CD14-positive monocyte (primary cell): ENCODE measurements around the gene RAP2A. TPM values are rescaled to one million over a fixed set of nuclear protein-coding genes. Genes with fewer than 3 reads are reported as not detected.

Experiments
- DNase-seq, 3 donors: peaks; one replicate each; pipeline ENCODE4 v3.0.0-alpha.2; 2011 to 2022
- H2AFZ ChIP-seq: 2 replicates; pipeline ENCODE4 v1.6.0; 2012; ENCODE audit warnings: mild to moderate bottlenecking, low read depth, low read length, inconsistent platforms; ENCODE audit not compliant: insufficient read depth, poor library complexity, severe bottlenecking
- H3K27ac ChIP-seq, 2 donors: 1 replicate in 1 of 2; 2 replicates in 1 of 2; pipeline ENCODE4 v1.5.1; 2012 to 2013; ENCODE audit warnings: low read length in 2 of 2, control low read depth in 1 of 2, inconsistent platforms in 1 of 2, low read depth in 1 of 2, mild to moderate bottlenecking in 1 of 2
- H3K27me3 ChIP-seq, 2 donors: one replicate each; pipeline versions ENCODE4 v1.6.0 to v1.6.1; 2011 to 2013; ENCODE audit warnings: low read length in 2 of 2; ENCODE audit not compliant: control insufficient read depth in 2 of 2, insufficient read depth in 2 of 2
- H3K36me3 ChIP-seq, 2 donors: replicated peaks in 1 of 2; 1 replicate in 1 of 2; 2 replicates in 1 of 2; pipeline versions ENCODE4 v1.5.1 to v1.6.1; 2012 to 2013; ENCODE audit warnings: low read length in 2 of 2, control low read depth in 1 of 2, inconsistent platforms in 1 of 2, mild to moderate bottlenecking in 1 of 2; ENCODE audit not compliant: insufficient read depth in 2 of 2, control insufficient read depth in 1 of 2
- H3K4me1 ChIP-seq, 2 donors: 1 replicate in 1 of 2; 2 replicates in 1 of 2; pipeline versions ENCODE4 v1.5.1 to v1.6.1; 2012 to 2013; ENCODE audit warnings: low read length in 2 of 2, control low read depth in 1 of 2, inconsistent platforms in 1 of 2, mild to moderate bottlenecking in 1 of 2, moderate library complexity in 1 of 2; ENCODE audit not compliant: insufficient read depth in 2 of 2, control insufficient read depth in 1 of 2
- H3K4me2 ChIP-seq: replicated peaks from 2 replicates; pipeline ENCODE3; 2012; ENCODE audit warnings: low read length, moderate library complexity, mild to moderate bottlenecking; ENCODE audit not compliant: poor library complexity, severe bottlenecking; ENCODE audit errors: extremely low read depth
- H3K4me3 ChIP-seq, 3 experiments: fragments of 200-600 bp in 1 of 3; sonication (generic) in 1 of 3; replicated peaks in 1 of 3; 1 replicate in 2 of 3; 2 replicates in 1 of 3; pipeline ENCODE4 v1.5.1; 2011 to 2013; ENCODE audit warnings: low read length in 3 of 3, mild to moderate bottlenecking in 3 of 3, control low read depth in 2 of 3, low read depth in 2 of 3, inconsistent platforms in 1 of 3, moderate library complexity in 1 of 3
- H3K79me2 ChIP-seq: 2 replicates; pipeline ENCODE4 v1.6.0; 2012; ENCODE audit warnings: mild to moderate bottlenecking, control low read depth, inconsistent platforms, low read length, moderate library complexity; ENCODE audit not compliant: insufficient read depth
- H3K9ac ChIP-seq: 2 replicates; pipeline ENCODE4 v1.6.0; 2017; ENCODE audit warnings: low read length, mild to moderate bottlenecking; ENCODE audit not compliant: insufficient read depth, poor library complexity, severe bottlenecking
- H3K9me3 ChIP-seq, 2 donors: replicated peaks in 1 of 2; 1 replicate in 1 of 2; 2 replicates in 1 of 2; pipeline versions ENCODE4 v1.5.1 to v1.6.1; 2012 to 2013; ENCODE audit warnings: low read length in 2 of 2, control low read depth in 1 of 2; ENCODE audit not compliant: control insufficient read depth in 1 of 2, insufficient read depth in 1 of 2
- H4K20me1 ChIP-seq: 2 replicates; pipeline ENCODE4 v1.6.0; 2012; ENCODE audit warnings: mild to moderate bottlenecking, low read length, control low read depth, moderate library complexity; ENCODE audit not compliant: insufficient read depth
- H3K27ac Mint-ChIP-seq, 7 donors: one replicate each; pipeline ENCODE4 v1.8.0; 2020; ENCODE audit warnings: mild to moderate bottlenecking in 7 of 7, mixed read lengths in 7 of 7, moderate library complexity in 6 of 7, inconsistent platforms in 2 of 7
- H3K27me3 Mint-ChIP-seq, 3 donors: one replicate each; pipeline ENCODE4 v1.8.0; 2021 to 2022; ENCODE audit warnings: low read depth in 3 of 3, mild to moderate bottlenecking in 3 of 3, mixed read lengths in 3 of 3, moderate library complexity in 3 of 3, inconsistent platforms in 1 of 3
- H3K36me3 Mint-ChIP-seq, 2 donors: one replicate each; pipeline ENCODE4 v1.8.0; 2020; ENCODE audit warnings: mixed read lengths in 2 of 2, inconsistent platforms in 1 of 2, mild to moderate bottlenecking in 1 of 2
- H3K4me1 Mint-ChIP-seq: one replicate; pipeline ENCODE4 v1.8.0; 2020; ENCODE audit warnings: mild to moderate bottlenecking, mixed read lengths
- H3K4me3 Mint-ChIP-seq, 2 donors: one replicate each; pipeline ENCODE4 v1.8.0; 2020; ENCODE audit warnings: mild to moderate bottlenecking in 2 of 2, mixed read lengths in 2 of 2, moderate library complexity in 1 of 2
- H3K9me3 Mint-ChIP-seq, 7 donors: one replicate each; pipeline ENCODE4 v1.8.0; 2020 to 2022; ENCODE audit warnings: mixed read lengths in 7 of 7, mild to moderate bottlenecking in 6 of 7, moderate library complexity in 6 of 7, inconsistent platforms in 2 of 7
- CTCF ChIP-seq: fragments of 200-600 bp; IDR thresholded peaks from one replicate; pipeline ENCODE4 v1.8.0; 2022; ENCODE audit warnings: antibody characterized with exemption, mild to moderate bottlenecking
- WGBS: methylation state at CpG from one replicate; pipeline ENCODE4 v1.1.5; 2013; ENCODE audit warnings: missing lambda C conversion rate; ENCODE audit not compliant: insufficient coverage; 5-methylcytosine and 5-hydroxymethylcytosine counted together
- intact Hi-C, 2 donors: fragments of 100-400 bp; cut with micrococcal nuclease; formaldehyde crosslinking; loops; one replicate each; pipeline versions ENCODE4 v1.15.0 to v1.15.1; 2023
- polyA plus RNA-seq, 3 donors: library from polyadenylated mRNA; depleted of rRNA in 1 of 3; unstranded in 2 of 3; stranded (reverse) in 1 of 3; fragments of 300-500 nt in 2 of 3; fragments of >200 nt in 1 of 3; fragmentation: Illumina TruSeq in 2 of 3; gene quantifications; 1 replicate in 2 of 3; 2 replicates in 1 of 3; pipeline ENCODE4 v1.2.3, GENCODE V29; 2012 to 2021

The RAP2A gene
- polyA plus RNA-seq, 3 donors: 2.3 to 5.3 (median 4.5) TPM

DNA sequence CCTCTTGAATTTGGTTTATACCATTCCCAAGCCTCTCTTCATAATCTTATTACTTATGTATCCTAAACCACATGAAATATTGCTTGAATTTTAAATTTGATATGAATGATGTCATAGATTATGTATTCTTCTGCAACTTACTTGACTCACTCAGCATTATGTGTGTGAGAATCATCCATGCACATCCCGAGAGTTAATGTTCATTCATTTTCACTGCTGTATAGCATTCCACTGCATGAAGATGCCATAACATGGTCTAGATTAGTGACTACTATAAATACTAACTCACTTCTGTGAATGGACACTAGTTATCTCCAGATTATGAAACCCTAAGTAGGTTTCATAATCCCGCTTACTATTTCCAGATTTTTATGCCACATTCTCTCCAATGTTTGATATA, 25.0 kb upstream of the RAP2A start:
- H3K4me3 ChIP-seq: no peak overlapping the region
- Mint-ChIP-seq H3K27ac (no peak overlapping the region), H3K36me3 (no peaks in the 10 kb centered on the region), H3K4me3 (no peak overlapping the region), H3K27me3 (peaks cover 0 to 1% (median 0%) of the 10 kb centered on the region in 3 donors), H3K9me3 (peaks cover 0 to 1% (median 0%) of the 10 kb centered on the region in 7 donors), H3K4me1 (peaks cover 8% of the 10 kb centered on the region)
- 100% methylated on average over 1 of the region's 2 CpGs for WGBS
- no peaks in the 10 kb centered on the region for H3K27me3 ChIP-seq
- intact Hi-C loops: no loop called here
- no peaks in the 10 kb centered on the region for H4K20me1 ChIP-seq
- H3K9me3 ChIP-seq: no peaks in the 10 kb centered on the region
- H3K4me1 ChIP-seq: peaks cover 0 to 3% of the 10 kb centered on the region in 2 donors
- no peaks in the 10 kb centered on the region for H3K36me3 ChIP-seq
- H3K4me2 ChIP-seq: no peak overlapping the region
- no peak overlapping the region for H3K27ac ChIP-seq
- no peak for TF ChIP-seq CTCF
- no peak overlapping the region for H2AFZ ChIP-seq
- H3K9ac ChIP-seq: no peak overlapping the region
- no peak for DNase-seq
- H3K79me2 ChIP-seq: no peaks in the 10 kb centered on the region

- no peak overlapping the region for H3K27ac ChIP-seq
- H3K9me3 ChIP-seq: no peaks in the 10 kb centered on the region
- H2AFZ ChIP-seq: no peak overlapping the region
- H3K4me1 ChIP-seq: peaks cover 0 to 3% of the 10 kb centered on the region in 2 donors
- no peaks in the 10 kb centered on the region for H3K79me2 ChIP-seq
- no peak for TF ChIP-seq CTCF
- intact Hi-C loops: no loop called here
- H3K9me3 Mint-ChIP-seq: peaks cover 0 to 3% (median 0%) of the 10 kb centered on the region in 7 donors
- no peak for DNase-seq
- H3K4me3 Mint-ChIP-seq: no peak overlapping the region
- no peaks in the 10 kb centered on the region for H4K20me1 ChIP-seq
- H3K4me2 ChIP-seq: no peak overlapping the region
- H3K27me3 Mint-ChIP-seq: peaks cover 0 to 2% (median 0%) of the 10 kb centered on the region in 3 donors
- H3K36me3 ChIP-seq: no peaks in the 10 kb centered on the region
- WGBS: 73% methylated on average over 5 of the region's 6 CpGs
- no peak overlapping the region for H3K4me3 ChIP-seq
- no peaks in the 10 kb centered on the region for H3K27me3 ChIP-seq
- peaks cover 7% of the 10 kb centered on the region for H3K4me1 Mint-ChIP-seq
- no peak overlapping the region for H3K9ac ChIP-seq
- H3K36me3 Mint-ChIP-seq: no peaks in the 10 kb centered on the region
- H3K27ac Mint-ChIP-seq: no peak overlapping the region
These were observed 22.0 kb upstream of the RAP2A start for GRCh38 chr13:97411984-97412383.
